WTC11 (cell line): ENCODE measurements around the gene ULK4. TPM values are rescaled to one million over a fixed set of nuclear protein-coding genes. Genes with fewer than 3 reads are reported as not detected.

Experiments used
- ATAC-seq: fragments of 200-7000 bp; cut with Tn5 transposase; 2 replicates; pipeline ENCODE4 v1.10.0; 2021; ENCODE audit warnings: mild to moderate bottlenecking, moderate library complexity
- CTCF ChIA-PET: fragments of 300-600 bp; sonication (Branson Sonifier 250); formaldehyde crosslinking; loops from one replicate; lab custom pipeline; 2021; ENCODE audit warnings: antibody characterized with exemption; lab: Charles Lee
- POLR2A ChIA-PET: fragments of 350-600 bp; sonication (Branson Sonifier 250); formaldehyde crosslinking; loops from one replicate; lab custom pipeline; 2021; ENCODE audit warnings: antibody characterized with exemption; lab: Charles Lee
- DNase-seq: peaks from one replicate; pipeline ENCODE4 v3.0.0; 2021; ENCODE audit warnings: low spot score
- H3K27ac Mint-ChIP-seq: 2 replicates; pipeline ENCODE4 v1.8.0; 2021; ENCODE audit warnings: mixed read lengths
- H3K27me3 Mint-ChIP-seq: 2 replicates; pipeline ENCODE4 v1.8.0; 2021; ENCODE audit warnings: low read depth, mild to moderate bottlenecking, moderate library complexity, mixed read lengths
- H3K36me3 Mint-ChIP-seq: 2 replicates; pipeline ENCODE4 v1.8.0; 2021; ENCODE audit warnings: mixed read lengths
- H3K4me1 Mint-ChIP-seq: 2 replicates; pipeline ENCODE4 v1.8.0; 2022; ENCODE audit warnings: mixed read lengths
- H3K4me3 Mint-ChIP-seq: 2 replicates; pipeline ENCODE4 v1.8.0; 2021; ENCODE audit warnings: mild to moderate bottlenecking, moderate library complexity, mixed read lengths
- H3K9me3 Mint-ChIP-seq: 2 replicates; pipeline ENCODE4 v1.8.0; 2021; ENCODE audit warnings: mixed read lengths
- ELF4 ChIP-seq: sonication (generic); formaldehyde crosslinking; IDR thresholded peaks from 2 replicates; pipeline ENCODE4 v1.8.1; 2022; ENCODE audit warnings: low read depth, mild to moderate bottlenecking, moderate library complexity, missing genetic modification reagents
- IRF2 ChIP-seq: sonication (generic); formaldehyde crosslinking; IDR thresholded peaks from 2 replicates; pipeline ENCODE4 v1.8.0; 2022; ENCODE audit warnings: low read depth, missing genetic modification reagents, borderline replicate concordance
- JAZF1 ChIP-seq: fragments of 250-450 bp; sonication (Bioruptor Pico); IDR thresholded peaks from 2 replicates; pipeline ENCODE4 v1.9.0; 2021; ENCODE audit warnings: moderate library complexity, mild to moderate bottlenecking, inconsistent platforms
- NFE2L1 ChIP-seq: sonication (generic); formaldehyde crosslinking; IDR thresholded peaks from 2 replicates; pipeline ENCODE4 v1.8.1; 2023; ENCODE audit warnings: missing genetic modification reagents
- NR3C1 ChIP-seq: sonication (generic); formaldehyde crosslinking; conservative IDR thresholded peaks from 2 replicates; pipeline ENCODE4 v1.8.1; 2023; ENCODE audit warnings: low read depth, mild to moderate bottlenecking, missing genetic modification reagents
- OVOL2 ChIP-seq: fragments of 250-450 bp; sonication (Bioruptor Pico); IDR thresholded peaks from 2 replicates; pipeline ENCODE4 v1.9.0; 2021; ENCODE audit warnings: mild to moderate bottlenecking, borderline replicate concordance
- ZBTB21 ChIP-seq: sonication (generic); formaldehyde crosslinking; IDR thresholded peaks from 2 replicates; pipeline ENCODE4 v1.8.1; 2023; ENCODE audit warnings: mild to moderate bottlenecking, missing genetic modification reagents, borderline replicate concordance
- ZNF219 ChIP-seq: sonication (generic); formaldehyde crosslinking; IDR thresholded peaks from 2 replicates; pipeline ENCODE4 v1.8.0; 2023; ENCODE audit warnings: missing genetic modification reagents, mild to moderate bottlenecking, borderline replicate concordance
- ZNF263 ChIP-seq: sonication (generic); formaldehyde crosslinking; IDR thresholded peaks from 2 replicates; pipeline ENCODE4 v1.8.1; 2022; ENCODE audit warnings: low read depth, mild to moderate bottlenecking, moderate library complexity, missing genetic modification reagents
- total RNA-seq: library from RNA; stranded (reverse); gene quantifications from 3 replicates; pipeline ENCODE4 v1.2.3, GENCODE V29; 2021
- TF ChIP-seq, protein P1 (sequence below): fragments of 250-450 bp; sonication (Bioruptor Pico); IDR thresholded peaks from 2 replicates; pipeline ENCODE4 v1.9.0; 2021; ENCODE audit warnings: moderate library complexity, mild to moderate bottlenecking, inconsistent platforms, borderline replicate concordance
- TF ChIP-seq, protein P2 (sequence below): fragments of 250-450 bp; sonication (Bioruptor Pico); conservative IDR thresholded peaks from 2 replicates; pipeline ENCODE4 v1.9.0; 2021; ENCODE audit warnings: mild to moderate bottlenecking
- TF ChIP-seq, protein P3 (sequence below): fragments of 250-450 bp; sonication (Bioruptor Pico); IDR thresholded peaks from 2 replicates; pipeline ENCODE4 v1.8.0; 2021; ENCODE audit warnings: mild to moderate bottlenecking
- TF ChIP-seq, protein P4 (sequence below): sonication (generic); formaldehyde crosslinking; IDR thresholded peaks from 2 replicates; pipeline ENCODE4 v1.8.1; 2023; ENCODE audit warnings: mild to moderate bottlenecking, missing genetic modification reagents, moderate library complexity
- TF ChIP-seq, protein P5 (sequence below): fragments of 250-450 bp; sonication (Bioruptor Pico); IDR thresholded peaks from 2 replicates; pipeline ENCODE4 v1.9.0; 2021; ENCODE audit warnings: mild to moderate bottlenecking
- TF ChIP-seq, protein P6 (sequence below): sonication (generic); formaldehyde crosslinking; IDR thresholded peaks from 2 replicates; pipeline ENCODE4 v1.8.1; 2022; ENCODE audit warnings: mild to moderate bottlenecking, moderate library complexity, missing genetic modification reagents
- TF ChIP-seq, protein P7 (sequence below): sonication (generic); formaldehyde crosslinking; IDR thresholded peaks from 2 replicates; pipeline ENCODE4 v1.8.1; 2023; ENCODE audit warnings: mild to moderate bottlenecking, missing genetic modification reagents
- TF ChIP-seq, protein P8 (sequence below): fragments of 250-450 bp; sonication (Bioruptor Pico); IDR thresholded peaks from 2 replicates; pipeline ENCODE4 v1.9.0; 2021; ENCODE audit warnings: mild to moderate bottlenecking
- TF ChIP-seq, protein P9 (sequence below): sonication (generic); formaldehyde crosslinking; IDR thresholded peaks from 2 replicates; pipeline ENCODE4 v1.8.1; 2023; ENCODE audit warnings: mild to moderate bottlenecking, missing genetic modification reagents, moderate library complexity

The ULK4 gene
- total RNA-seq, 1 experiment from 2014 or later = 9.2 TPM

DNA sequence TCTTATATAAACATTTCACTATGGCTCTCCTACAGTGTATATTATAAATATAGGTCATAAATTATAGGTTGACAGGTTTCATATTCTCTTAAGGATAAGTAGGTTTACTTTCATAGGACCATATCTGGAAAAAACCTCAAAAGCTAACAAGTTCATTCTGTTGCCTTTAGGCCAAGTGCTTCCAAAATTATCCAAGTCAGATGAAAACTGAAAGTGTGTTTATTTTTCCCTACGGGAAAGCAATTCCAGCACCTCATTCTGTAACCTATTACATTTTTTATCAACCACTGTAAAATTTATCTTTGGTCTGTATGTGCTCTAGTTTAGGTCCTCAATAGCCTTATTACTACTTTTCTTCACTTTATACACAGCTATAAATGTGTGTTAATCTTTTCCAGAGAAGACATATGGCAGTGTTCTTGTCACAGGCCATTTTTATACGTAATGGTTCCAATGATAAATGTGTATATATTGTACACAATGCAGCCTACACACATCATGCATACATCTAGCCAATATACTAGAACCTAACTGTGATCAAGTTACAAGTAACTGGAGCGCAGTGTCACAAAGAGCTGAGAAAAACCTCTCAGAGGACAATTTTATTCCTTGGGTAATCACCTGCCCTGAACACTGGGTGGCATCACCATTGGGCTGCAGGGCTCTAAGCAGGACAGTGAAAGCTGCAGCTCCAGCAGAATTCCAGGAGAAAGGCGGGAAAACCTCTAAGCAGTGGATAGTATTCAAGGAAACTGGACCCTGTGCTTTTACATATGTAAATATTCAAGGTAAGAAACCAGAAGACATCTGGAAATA lies 511.3 kb downstream of the ULK4 start (continued):
- no peak for TF ChIP-seq ZNF263
- TF ChIP-seq, protein P1, sequence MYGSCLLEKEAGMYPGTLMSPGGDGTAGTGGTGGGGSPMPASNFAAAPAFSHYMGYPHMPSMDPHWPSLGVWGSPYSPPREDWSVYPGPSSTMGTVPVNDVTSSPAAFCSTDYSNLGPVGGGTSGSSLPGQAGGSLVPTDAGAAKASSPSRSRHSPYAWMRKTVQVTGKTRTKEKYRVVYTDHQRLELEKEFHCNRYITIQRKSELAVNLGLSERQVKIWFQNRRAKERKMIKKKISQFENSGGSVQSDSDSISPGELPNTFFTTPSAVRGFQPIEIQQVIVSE (CRISPR knock-in tag) = no peak
- TF ChIP-seq, protein P2, sequence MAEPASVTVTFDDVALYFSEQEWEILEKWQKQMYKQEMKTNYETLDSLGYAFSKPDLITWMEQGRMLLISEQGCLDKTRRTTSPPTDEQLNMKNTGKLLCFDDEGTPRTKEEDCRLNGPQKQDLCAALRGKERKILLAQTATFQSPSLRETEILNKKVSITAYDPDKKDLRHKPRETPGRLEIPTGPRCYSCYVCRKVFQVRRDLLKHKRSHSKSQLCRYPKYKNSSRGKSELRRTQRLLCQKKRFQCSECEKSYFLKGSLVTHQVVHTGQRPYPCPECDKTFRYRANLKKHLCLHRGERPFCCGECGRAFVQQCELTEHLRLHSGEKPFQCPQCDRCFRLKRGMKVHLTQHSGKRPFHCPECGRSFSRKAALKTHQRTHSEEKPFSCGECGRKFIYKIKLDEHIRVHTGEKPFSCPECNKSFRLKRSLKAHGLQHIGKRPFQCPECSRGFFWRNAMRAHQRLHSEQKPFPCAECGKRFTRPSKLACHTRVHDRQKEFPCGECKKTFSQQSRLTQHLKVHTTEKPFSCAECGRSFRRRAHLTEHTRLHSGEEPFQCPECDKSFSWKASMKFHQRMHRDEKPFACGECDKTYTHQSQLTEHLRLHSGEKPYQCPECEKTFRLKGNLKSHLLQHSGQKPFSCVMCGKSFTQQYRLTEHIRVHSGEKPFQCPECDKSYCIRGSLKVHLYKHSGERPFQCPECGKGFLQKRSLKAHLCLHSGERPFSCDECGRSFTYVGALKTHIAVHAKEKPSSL (CRISPR knock-in tag) = no peak

DNA sequence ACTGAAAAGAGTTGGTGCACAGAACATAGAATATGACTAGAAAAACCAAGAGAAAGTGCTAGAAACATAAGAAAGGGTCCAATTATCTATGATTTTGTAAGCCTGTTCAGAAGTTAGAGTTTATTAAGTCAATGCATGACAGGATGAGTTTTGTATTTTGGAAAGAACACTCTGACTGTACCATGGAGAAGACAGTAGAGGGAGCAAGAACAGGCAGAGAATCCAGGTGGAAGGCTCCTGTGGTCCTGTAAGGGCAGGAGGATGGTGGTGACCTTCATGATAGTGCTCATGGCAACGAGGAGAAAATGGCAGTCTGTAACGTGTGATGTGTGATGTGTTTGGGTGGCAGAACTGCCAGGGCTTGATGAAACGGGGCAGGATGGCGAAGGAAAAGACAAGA lies 513.5 kb downstream of the ULK4 start:
- peaks cover 9% of the 10 kb centered on the region for H3K36me3 Mint-ChIP-seq
- no peak; the same call in 1 of the 2 replicates for ATAC-seq
- H3K27ac Mint-ChIP-seq = no peak overlapping the region
- peaks cover 4% of the 10 kb centered on the region; the same call in 1 of the 2 replicates for H3K9me3 Mint-ChIP-seq
- CTCF ChIA-PET = interaction anchor here (0.6 kb wide), 1 partner anchor 235 kb away, joined by 3 read pairs; no protein-coding TSS in a partner anchor
- TF ChIP-seq JAZF1 (CRISPR knock-in tag) (no peak), ZNF219 (no peak), NR3C1 (CRISPR knock-in tag) (no peak), NFE2L1 (no peak), ZBTB21 (CRISPR knock-in tag) (no peak), ELF4 (CRISPR knock-in tag) (no peak), OVOL2 (CRISPR knock-in tag) (no peak), IRF2 (CRISPR knock-in tag) (no peak)
- TF ChIP-seq, protein P3, sequence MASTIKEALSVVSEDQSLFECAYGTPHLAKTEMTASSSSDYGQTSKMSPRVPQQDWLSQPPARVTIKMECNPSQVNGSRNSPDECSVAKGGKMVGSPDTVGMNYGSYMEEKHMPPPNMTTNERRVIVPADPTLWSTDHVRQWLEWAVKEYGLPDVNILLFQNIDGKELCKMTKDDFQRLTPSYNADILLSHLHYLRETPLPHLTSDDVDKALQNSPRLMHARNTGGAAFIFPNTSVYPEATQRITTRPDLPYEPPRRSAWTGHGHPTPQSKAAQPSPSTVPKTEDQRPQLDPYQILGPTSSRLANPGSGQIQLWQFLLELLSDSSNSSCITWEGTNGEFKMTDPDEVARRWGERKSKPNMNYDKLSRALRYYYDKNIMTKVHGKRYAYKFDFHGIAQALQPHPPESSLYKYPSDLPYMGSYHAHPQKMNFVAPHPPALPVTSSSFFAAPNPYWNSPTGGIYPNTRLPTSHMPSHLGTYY (CRISPR knock-in tag) = no peak
- TF ChIP-seq, protein P4, sequence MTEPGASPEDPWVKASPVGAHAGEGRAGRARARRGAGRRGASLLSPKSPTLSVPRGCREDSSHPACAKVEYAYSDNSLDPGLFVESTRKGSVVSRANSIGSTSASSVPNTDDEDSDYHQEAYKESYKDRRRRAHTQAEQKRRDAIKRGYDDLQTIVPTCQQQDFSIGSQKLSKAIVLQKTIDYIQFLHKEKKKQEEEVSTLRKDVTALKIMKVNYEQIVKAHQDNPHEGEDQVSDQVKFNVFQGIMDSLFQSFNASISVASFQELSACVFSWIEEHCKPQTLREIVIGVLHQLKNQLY = no peak
- TF ChIP-seq, protein P5, sequence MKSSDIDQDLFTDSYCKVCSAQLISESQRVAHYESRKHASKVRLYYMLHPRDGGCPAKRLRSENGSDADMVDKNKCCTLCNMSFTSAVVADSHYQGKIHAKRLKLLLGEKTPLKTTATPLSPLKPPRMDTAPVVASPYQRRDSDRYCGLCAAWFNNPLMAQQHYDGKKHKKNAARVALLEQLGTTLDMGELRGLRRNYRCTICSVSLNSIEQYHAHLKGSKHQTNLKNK (CRISPR knock-in tag) = no peak
- TF ChIP-seq, protein P6, sequence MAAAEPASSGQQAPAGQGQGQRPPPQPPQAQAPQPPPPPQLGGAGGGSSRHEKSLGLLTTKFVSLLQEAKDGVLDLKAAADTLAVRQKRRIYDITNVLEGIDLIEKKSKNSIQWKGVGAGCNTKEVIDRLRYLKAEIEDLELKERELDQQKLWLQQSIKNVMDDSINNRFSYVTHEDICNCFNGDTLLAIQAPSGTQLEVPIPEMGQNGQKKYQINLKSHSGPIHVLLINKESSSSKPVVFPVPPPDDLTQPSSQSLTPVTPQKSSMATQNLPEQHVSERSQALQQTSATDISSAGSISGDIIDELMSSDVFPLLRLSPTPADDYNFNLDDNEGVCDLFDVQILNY (CRISPR knock-in tag) = no peak
- TF ChIP-seq, protein P7, sequence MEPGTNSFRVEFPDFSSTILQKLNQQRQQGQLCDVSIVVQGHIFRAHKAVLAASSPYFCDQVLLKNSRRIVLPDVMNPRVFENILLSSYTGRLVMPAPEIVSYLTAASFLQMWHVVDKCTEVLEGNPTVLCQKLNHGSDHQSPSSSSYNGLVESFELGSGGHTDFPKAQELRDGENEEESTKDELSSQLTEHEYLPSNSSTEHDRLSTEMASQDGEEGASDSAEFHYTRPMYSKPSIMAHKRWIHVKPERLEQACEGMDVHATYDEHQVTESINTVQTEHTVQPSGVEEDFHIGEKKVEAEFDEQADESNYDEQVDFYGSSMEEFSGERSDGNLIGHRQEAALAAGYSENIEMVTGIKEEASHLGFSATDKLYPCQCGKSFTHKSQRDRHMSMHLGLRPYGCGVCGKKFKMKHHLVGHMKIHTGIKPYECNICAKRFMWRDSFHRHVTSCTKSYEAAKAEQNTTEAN (CRISPR knock-in tag) = no peak
- TF ChIP-seq, protein P8, sequence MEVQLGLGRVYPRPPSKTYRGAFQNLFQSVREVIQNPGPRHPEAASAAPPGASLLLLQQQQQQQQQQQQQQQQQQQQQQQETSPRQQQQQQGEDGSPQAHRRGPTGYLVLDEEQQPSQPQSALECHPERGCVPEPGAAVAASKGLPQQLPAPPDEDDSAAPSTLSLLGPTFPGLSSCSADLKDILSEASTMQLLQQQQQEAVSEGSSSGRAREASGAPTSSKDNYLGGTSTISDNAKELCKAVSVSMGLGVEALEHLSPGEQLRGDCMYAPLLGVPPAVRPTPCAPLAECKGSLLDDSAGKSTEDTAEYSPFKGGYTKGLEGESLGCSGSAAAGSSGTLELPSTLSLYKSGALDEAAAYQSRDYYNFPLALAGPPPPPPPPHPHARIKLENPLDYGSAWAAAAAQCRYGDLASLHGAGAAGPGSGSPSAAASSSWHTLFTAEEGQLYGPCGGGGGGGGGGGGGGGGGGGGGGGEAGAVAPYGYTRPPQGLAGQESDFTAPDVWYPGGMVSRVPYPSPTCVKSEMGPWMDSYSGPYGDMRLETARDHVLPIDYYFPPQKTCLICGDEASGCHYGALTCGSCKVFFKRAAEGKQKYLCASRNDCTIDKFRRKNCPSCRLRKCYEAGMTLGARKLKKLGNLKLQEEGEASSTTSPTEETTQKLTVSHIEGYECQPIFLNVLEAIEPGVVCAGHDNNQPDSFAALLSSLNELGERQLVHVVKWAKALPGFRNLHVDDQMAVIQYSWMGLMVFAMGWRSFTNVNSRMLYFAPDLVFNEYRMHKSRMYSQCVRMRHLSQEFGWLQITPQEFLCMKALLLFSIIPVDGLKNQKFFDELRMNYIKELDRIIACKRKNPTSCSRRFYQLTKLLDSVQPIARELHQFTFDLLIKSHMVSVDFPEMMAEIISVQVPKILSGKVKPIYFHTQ = no peak
- TF ChIP-seq, protein P9, sequence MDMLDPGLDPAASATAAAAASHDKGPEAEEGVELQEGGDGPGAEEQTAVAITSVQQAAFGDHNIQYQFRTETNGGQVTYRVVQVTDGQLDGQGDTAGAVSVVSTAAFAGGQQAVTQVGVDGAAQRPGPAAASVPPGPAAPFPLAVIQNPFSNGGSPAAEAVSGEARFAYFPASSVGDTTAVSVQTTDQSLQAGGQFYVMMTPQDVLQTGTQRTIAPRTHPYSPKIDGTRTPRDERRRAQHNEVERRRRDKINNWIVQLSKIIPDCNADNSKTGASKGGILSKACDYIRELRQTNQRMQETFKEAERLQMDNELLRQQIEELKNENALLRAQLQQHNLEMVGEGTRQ = no peak
- H3K27me3 Mint-ChIP-seq = no peaks in the 10 kb centered on the region
- POLR2A ChIA-PET = no interaction called here
- no peak overlapping the region for H3K4me3 Mint-ChIP-seq
- H3K4me1 Mint-ChIP-seq = peaks cover 11% of the 10 kb centered on the region
- DNase-seq = no peak
